SK-N-DZ (cell line): ENCODE results near the gene NDUFAF2.
A peak's percentile ranks its signal among the peaks of the same experiment; 100 is the strongest.
"Not testable (repeated sequence)": the region's sequence is repeated elsewhere in the genome, so short reads cannot be mapped to it uniquely, and the experiment has no call there.

ENCODE experiments used
- DNase-seq: peaks from one replicate; pipeline ENCODE4 v3.0.0-alpha.2; 2015; ENCODE audit warnings: low spot score

NDUFAF2 gene

GRCh38 chr5:61171479-61171878 lies 226.5 kb downstream of the NDUFAF2 start:
- DNase-seq, result no peak

GRCh38 chr5:61176631-61177030 lies 231.6 kb downstream of the NDUFAF2 start:
- DNase-seq, result no peak

GRCh38 chr5:61177070-61177469 lies 232.1 kb downstream of the NDUFAF2 start:
- DNase-seq, result no peak

GRCh38 chr5:61177716-61178115 lies 232.7 kb downstream of the NDUFAF2 start:
- DNase-seq, result no peak

GRCh38 chr5:61178702-61179101 lies 233.7 kb downstream of the NDUFAF2 start:
- DNase-seq, result no peak

- DNase-seq, result no peak
Measured at GRCh38 chr5:61180886-61181285, 235.9 kb downstream of the NDUFAF2 start.

- DNase-seq, result no peak
Measured at GRCh38 chr5:61182449-61182848, 237.4 kb downstream of the NDUFAF2 start.

- DNase-seq, result no peak
Measured at GRCh38 chr5:61183538-61183937, 238.5 kb downstream of the NDUFAF2 start.

- no peak for DNase-seq
Measured at GRCh38 chr5:61184708-61185107, 239.7 kb downstream of the NDUFAF2 start.

GRCh38 chr5:61186634-61187033 lies 241.6 kb downstream of the NDUFAF2 start:
- DNase-seq, result no peak

GRCh38 chr5:61187352-61187751 lies 242.3 kb downstream of the NDUFAF2 start:
- DNase-seq, result not testable (repeated sequence)

GRCh38 chr5:61187826-61188225 lies 242.8 kb downstream of the NDUFAF2 start:
- DNase-seq, result not testable (repeated sequence)

GRCh38 chr5:61198606-61199005 lies 253.6 kb downstream of the NDUFAF2 start:
- peak; percentile 89 for DNase-seq

- no peak for DNase-seq
Measured at GRCh38 chr5:61200582-61201155, 255.7 kb downstream of the NDUFAF2 start.

GRCh38 chr5:61202213-61202612 lies 257.2 kb downstream of the NDUFAF2 start:
- DNase-seq, result no peak
